Pancreas (tissue), 10 donors: Measurements from ENCODE around the gene MORC3. TPM values are rescaled to one million over a fixed set of nuclear protein-coding genes. Genes with fewer than 3 reads are reported as not detected.
A peak's percentile ranks its signal among the peaks of the same experiment; 100 is the strongest.

Experiments used
- ATAC-seq, 4 donors: fragments of 200-7000 bp; cut with Tn5 transposase; one replicate each; pipeline versions ENCODE4 v1.8.0 to v1.9.1; 2020; ENCODE audit warnings: mild to moderate bottlenecking in 4 of 4, moderate library complexity in 4 of 4
- DNase-seq, 6 donors: peaks; one replicate each; pipeline ENCODE4 v3.0.0-alpha.2; 2020
- FAIRE-seq: peaks from 2 replicates; lab custom pipeline; 2012; peaks lifted over from hg19 to GRCh38; lab: Jason Lieb, UNC
- H3K27ac ChIP-seq, 4 donors: fragments of 200-600 bp; sonication (generic); 1 replicate in 3 of 4; 2 replicates in 1 of 4; pipeline versions ENCODE4 v1.5.0 to v1.8.0; 2020
- H3K27me3 ChIP-seq, 4 donors: fragments of 200-600 bp; one replicate each; pipeline ENCODE4 v1.8.0; 2021
- H3K36me3 ChIP-seq, 3 donors: fragments of 200-600 bp; sonication (generic) in 1 of 3; one replicate each; pipeline versions ENCODE4 v1.5.0 to v1.8.0; 2020 to 2021
- H3K4me1 ChIP-seq, 3 donors: fragments of 200-600 bp; one replicate each; pipeline ENCODE4 v1.8.0; 2021
- H3K4me3 ChIP-seq, 4 donors: fragments of 200-600 bp; sonication (generic) in 2 of 4; one replicate each; pipeline versions ENCODE4 v1.5.0 to v1.8.0; 2020 to 2021
- H3K9me3 ChIP-seq, 4 donors: fragments of 200-600 bp; one replicate each; pipeline ENCODE4 v1.8.0; 2021
- CTCF ChIP-seq, 4 donors: fragments of 200-600 bp; sonication (generic) in 3 of 4; IDR thresholded peaks; one replicate each; pipeline versions ENCODE4 v1.5.0 to v1.8.0; 2021; ENCODE audit warnings: antibody characterized with exemption in 4 of 4
- WGBS, 2 donors: extraction: QIAGEN DNeasy Blood & Tissue Kit; methylation state at CpG; one replicate each; pipeline ENCODE4 v1.1.7; 2013; 5-methylcytosine and 5-hydroxymethylcytosine counted together
- intact Hi-C, 3 donors: fragments of 100-400 bp; cut with DNase I; formaldehyde crosslinking; loops; one replicate each; pipeline versions ENCODE4 v1.11.1 to v1.14.2; 2022
- polyA plus RNA-seq, 2 donors: library from polyadenylated mRNA; stranded (reverse); fragments of 200-250 nt; gene quantifications; one replicate each; pipeline ENCODE4 v1.2.3, GENCODE V29; 2013
- total RNA-seq, 6 donors: library from RNA; stranded (reverse); fragmentation: NEBNext Ultra II Directional in 4 of 6; extraction: Animal tissue kit (Norgen Biotek cat#: 25700) in 4 of 6; gene quantifications; one replicate each; pipeline versions ENCODE4 v1.2.1 to v1.2.4, GENCODE V29; 2021 to 2023
- donor health status: healthy with polysubstance abuse.
- donor health status: DM: no; HTN: no; CAD: no; lungs with moderate emphysema.
- donor health status: DM: no; HTN: no; CAD: no.
- donor health status: control.
- donor health status: control.
- donor health status: Bipolar disorder and iron deficiency.
- donor health status: DM: yes; HTN: yes; CAD: no.
- donor health status: DM: no; HTN: no; CAD: no.
- donor health status: DM: no; HTN: no; CAD: no.
- donor health status: DM: yes; HTN: yes; CAD: no.

Gene MORC3
- total and polyA plus RNA-seq, 8 donors = 8.1 to 19.8 (median 10.3) TPM

GRCh38 chr21:36412916-36413315 lies 92.9 kb downstream of the MORC3 start:
- Histone ChIP-seq H3K36me3 (no peaks in the 10 kb centered on the region), H3K27me3 (no peaks in the 10 kb centered on the region), H3K4me1 (no peaks in the 10 kb centered on the region), H3K4me3 (no peak overlapping the region), H3K27ac (no peak overlapping the region), H3K9me3 (no peaks in the 10 kb centered on the region)
- TF ChIP-seq CTCF (IDR thresholded peaks at IDR 0.05) = no peak
- intact Hi-C loops = no loop called here
- 89 to 97% methylated on average over 10 to 11 of the region's 11 CpGs for WGBS, 2 donors
- FAIRE-seq (no peak), DNase-seq (no peak), ATAC-seq (no peak)

- Histone ChIP-seq H3K27me3 (no peaks in the 10 kb centered on the region), H3K4me1 (no peaks in the 10 kb centered on the region), H3K36me3 (no peaks in the 10 kb centered on the region), H3K9me3 (no peaks in the 10 kb centered on the region), H3K27ac (no peak overlapping the region), H3K4me3 (no peak overlapping the region)
- ATAC-seq = no peak
- no peak for DNase-seq
- WGBS, 2 donors = 92 to 93% methylated on average over 6 of the region's 6 CpGs
- FAIRE-seq = no peak
- intact Hi-C loops = no loop called here
- no peak for TF ChIP-seq CTCF (IDR thresholded peaks at IDR 0.05)
These were observed 95.4 kb downstream of the MORC3 start for GRCh38 chr21:36415375-36415774.

GRCh38 chr21:36419241-36419640 lies 99.2 kb downstream of the MORC3 start:
- DNase-seq (no peak), ATAC-seq (no peak), FAIRE-seq (no peak)
- Histone ChIP-seq H3K4me1 (no peaks in the 10 kb centered on the region), H3K4me3 (no peak overlapping the region), H3K36me3 (no peaks in the 10 kb centered on the region), H3K27me3 (no peaks in the 10 kb centered on the region), H3K9me3 (no peaks in the 10 kb centered on the region), H3K27ac (no peak overlapping the region)
- 80 to 81% methylated on average over 14 of the region's 14 CpGs for WGBS, 2 donors
- intact Hi-C loops = no loop called here
- TF ChIP-seq CTCF (IDR thresholded peaks at IDR 0.05) = no peak

GRCh38 chr21:36419996-36420395 lies 100.0 kb downstream of the MORC3 start:
- FAIRE-seq = no peak

More at GRCh38 chr21:36419996-36420395, 100.0 kb downstream of the MORC3 start:
- Histone ChIP-seq H3K27ac (no peak overlapping the region), H3K9me3 (no peaks in the 10 kb centered on the region), H3K36me3 (no peaks in the 10 kb centered on the region), H3K4me3 (no peak overlapping the region), H3K27me3 (no peaks in the 10 kb centered on the region), H3K4me1 (no peaks in the 10 kb centered on the region)
- ATAC-seq = peak; percentile 86 to 98 (median 96)
- peak; percentile 60 to 78 (median 73) for TF ChIP-seq CTCF (IDR thresholded peaks at IDR 0.05)
- DNase-seq = peak; percentile 67 to 86 (median 79)
- intact Hi-C loops = no loop called here
- WGBS, 2 donors = 2 to 6% methylated on average over 8 of the region's 8 CpGs
